Measurements from ENCODE around the gene S100A8.

The S100A8 gene

GRCh38 chr1:153357076-153357852, 33.6 kb downstream of the S100A8 start:
- Histone ChIP-seq H3K36me3 (replicated peaks; ENCODE audit: low read depth, low read length) (no peaks in the 10 kb centered on the region), H3K4me2 (ENCODE audit: low read length) (no peak overlapping the region), H2AFZ (ENCODE audit: low read depth, low read length) (no peak overlapping the region), H4K20me1 (ENCODE audit: insufficient read depth, low read length) (no peaks in the 10 kb centered on the region; the same call in 1 of the 2 replicates), H3K4me1 (ENCODE audit: low read length) (peaks cover 28% of the 10 kb centered on the region), H3K79me2 (ENCODE audit: low read length) (no peaks in the 10 kb centered on the region), H3K27me3 (ENCODE audit: low read depth, low read length) (peaks cover 21% of the 10 kb centered on the region), H3K9ac (ENCODE audit: low read length) (no peak overlapping the region), H3K4me3 (ENCODE audit: low read length) (no peak overlapping the region), H3K9me3 (ENCODE audit: insufficient read depth, low read length) (no peaks in the 10 kb centered on the region), H3K27ac (ENCODE audit: low read length) (no peak overlapping the region)
- no peak for TF ChIP-seq CTCF (IDR thresholded peaks at IDR 0.05; ENCODE audit: low read depth, low read length)
- no peak for TF ChIP-seq EZH2phosphoT487 (IDR thresholded peaks at IDR 0.05; ENCODE audit: low read depth)

- peaks cover 21% of the 10 kb centered on the region for H3K27me3 ChIP-seq (ENCODE audit: low read depth, low read length)
- H3K4me2 ChIP-seq (ENCODE audit: low read length) = no peak overlapping the region
- H3K27ac ChIP-seq (ENCODE audit: low read length) = no peak overlapping the region
- no peaks in the 10 kb centered on the region; the same call in 1 of the 2 replicates for H4K20me1 ChIP-seq (ENCODE audit: insufficient read depth, low read length)
- TF ChIP-seq CTCF (IDR thresholded peaks at IDR 0.05; ENCODE audit: low read depth, low read length) = no peak
- TF ChIP-seq EZH2phosphoT487 (IDR thresholded peaks at IDR 0.05; ENCODE audit: low read depth) = no peak
- no peak overlapping the region for H2AFZ ChIP-seq (ENCODE audit: low read depth, low read length)
- no peak overlapping the region for H3K4me3 ChIP-seq (ENCODE audit: low read length)
- H3K79me2 ChIP-seq (ENCODE audit: low read length) = no peaks in the 10 kb centered on the region
- no peaks in the 10 kb centered on the region for H3K9me3 ChIP-seq (ENCODE audit: insufficient read depth, low read length)
- H3K4me1 ChIP-seq (ENCODE audit: low read length) = peaks cover 28% of the 10 kb centered on the region
- no peak overlapping the region for H3K9ac ChIP-seq (ENCODE audit: low read length)
- H3K36me3 ChIP-seq (replicated peaks; ENCODE audit: low read depth, low read length) = no peaks in the 10 kb centered on the region
Observed at GRCh38 chr1:153356392-153357075, 34.3 kb downstream of the S100A8 start.

GRCh38 chr1:153355445-153356071, 35.3 kb downstream of the S100A8 start:
- no peak overlapping the region for H3K4me3 ChIP-seq (ENCODE audit: low read length)
- H3K4me2 ChIP-seq (ENCODE audit: low read length) = no peak overlapping the region
- H3K36me3 ChIP-seq (replicated peaks; ENCODE audit: low read depth, low read length) = no peaks in the 10 kb centered on the region
- no peaks in the 10 kb centered on the region for H3K9me3 ChIP-seq (ENCODE audit: insufficient read depth, low read length)
- no peak overlapping the region for H3K9ac ChIP-seq (ENCODE audit: low read length)
- peaks cover 28% of the 10 kb centered on the region for H3K27me3 ChIP-seq (ENCODE audit: low read depth, low read length)
- no peak overlapping the region for H2AFZ ChIP-seq (ENCODE audit: low read depth, low read length)
- no peak overlapping the region for H3K27ac ChIP-seq (ENCODE audit: low read length)
- H3K79me2 ChIP-seq (ENCODE audit: low read length) = no peaks in the 10 kb centered on the region
- no peaks in the 10 kb centered on the region; the same call in 1 of the 2 replicates for H4K20me1 ChIP-seq (ENCODE audit: insufficient read depth, low read length)
- H3K4me1 ChIP-seq (ENCODE audit: low read length) = peaks cover 34% of the 10 kb centered on the region
- TF ChIP-seq EZH2phosphoT487 (IDR thresholded peaks at IDR 0.05; ENCODE audit: low read depth) = no peak
- TF ChIP-seq CTCF (IDR thresholded peaks at IDR 0.05; ENCODE audit: low read depth, low read length) = peak; percentile 92

All from OCI-LY3 (cell line).